GM23338 (cell line): Measurements from ENCODE around the gene BNC2. TPM values are rescaled to one million over a fixed set of nuclear protein-coding genes. Genes with fewer than 3 reads are reported as not detected.

ENCODE experiments used
- ATAC-seq: fragments of 200-7000 bp; cut with Tn5 transposase; 3 replicates; pipeline ENCODE4 v1.9.1; 2020
- DNase-seq: peaks from one replicate; pipeline ENCODE4 v3.0.0-alpha.2; 2015; ENCODE audit warnings: low spot score
- H2AFZ ChIP-seq: fragments of 200-600 bp; sonication (generic); 2 replicates; pipeline ENCODE4 v1.8.0; 2016; ENCODE audit warnings: antibody characterized with exemption, mild to moderate bottlenecking, moderate library complexity
- H3F3A ChIP-seq: fragments of 200-600 bp; sonication (generic); replicated peaks from 2 replicates; pipeline ENCODE4 v1.8.0; 2017; ENCODE audit warnings: antibody characterized with exemption, mixed run types, low read depth
- H3K27ac ChIP-seq: fragments of 200-600 bp; sonication (generic); 2 replicates; pipeline ENCODE4 v1.6.1; 2016; ENCODE audit warnings: low read depth
- H3K27me3 ChIP-seq: fragments of 200-600 bp; sonication (generic); 2 replicates; pipeline ENCODE4 v1.8.0; 2016; ENCODE audit warnings: mild to moderate bottlenecking, mixed run types, moderate library complexity; ENCODE audit not compliant: insufficient read depth
- H3K36me3 ChIP-seq: fragments of 200-600 bp; sonication (generic); 2 replicates; pipeline ENCODE4 v1.8.0; 2016; ENCODE audit warnings: mild to moderate bottlenecking; ENCODE audit not compliant: insufficient read depth
- H3K4me1 ChIP-seq: fragments of 200-600 bp; sonication (generic); 2 replicates; pipeline ENCODE4 v1.8.0; 2016; ENCODE audit warnings: mild to moderate bottlenecking, moderate library complexity; ENCODE audit not compliant: insufficient read depth
- H3K4me2 ChIP-seq: fragments of 200-600 bp; sonication (generic); 2 replicates; pipeline ENCODE4 v1.7.1; 2017; ENCODE audit warnings: mixed run types
- H3K4me3 ChIP-seq: fragments of 200-600 bp; sonication (generic); 2 replicates; pipeline ENCODE4 v1.6.1; 2016; ENCODE audit warnings: mixed run types
- H3K79me2 ChIP-seq: fragments of 200-600 bp; sonication (generic); replicated peaks from 2 replicates; pipeline ENCODE4 v1.8.0; 2017; ENCODE audit warnings: mild to moderate bottlenecking; ENCODE audit not compliant: insufficient read depth
- H3K9me2 ChIP-seq: fragments of 200-600 bp; sonication (generic); 2 replicates; pipeline ENCODE4 v1.8.0; 2017; ENCODE audit not compliant: insufficient read depth
- H4K20me1 ChIP-seq: fragments of 200-600 bp; sonication (generic); replicated peaks from 2 replicates; pipeline ENCODE4 v1.8.0; 2017; ENCODE audit warnings: mild to moderate bottlenecking; ENCODE audit not compliant: insufficient read depth
- H3K27ac Mint-ChIP-seq: 2 replicates; pipeline ENCODE4 v1.8.0; 2020; ENCODE audit warnings: inconsistent platforms, mild to moderate bottlenecking, moderate library complexity, mixed read lengths
- H3K27me3 Mint-ChIP-seq: 3 replicates; pipeline ENCODE4 v1.8.0; 2022; ENCODE audit warnings: low read depth, mild to moderate bottlenecking, moderate library complexity, mixed read lengths, inconsistent platforms; ENCODE audit not compliant: insufficient read depth, poor library complexity
- H3K36me3 Mint-ChIP-seq: 3 replicates; pipeline ENCODE4 v1.8.0; 2021; ENCODE audit warnings: low read depth, mild to moderate bottlenecking, inconsistent platforms, moderate library complexity, mixed read lengths
- H3K4me1 Mint-ChIP-seq: 3 replicates; pipeline ENCODE4 v1.8.0; 2020; ENCODE audit warnings: mild to moderate bottlenecking, inconsistent platforms, mixed read lengths
- H3K4me3 Mint-ChIP-seq: 3 replicates; pipeline ENCODE4 v1.8.0; 2021; ENCODE audit warnings: moderate library complexity, mild to moderate bottlenecking, inconsistent platforms, mixed read lengths
- H3K9me3 Mint-ChIP-seq: 3 replicates; pipeline ENCODE4 v1.8.0; 2020; ENCODE audit warnings: moderate library complexity, mild to moderate bottlenecking, inconsistent platforms, mixed read lengths
- CREB1 ChIP-seq: fragments of 250-450 bp; sonication (Bioruptor Pico); IDR thresholded peaks from 2 replicates; pipeline ENCODE4 v1.5.0; 2020; ENCODE audit warnings: low read depth, mild to moderate bottlenecking, moderate library complexity
- CTCF ChIP-seq, 2 experiments: fragments of 200-600 bp in 1 of 2; sonication (generic) in 1 of 2; conservative IDR thresholded peaks; 2 replicates each; pipeline versions ENCODE4 v1.5.1 to v1.6.1; 2016 to 2017; ENCODE audit warnings: antibody characterized with exemption in 2 of 2, low read depth in 2 of 2, mild to moderate bottlenecking in 2 of 2, moderate library complexity in 1 of 2
- ETS1 ChIP-seq: IDR thresholded peaks from 2 replicates; pipeline ENCODE4 v1.6.1; 2016; ENCODE audit warnings: antibody characterized with exemption
- EZH2 ChIP-seq: fragments of 200-600 bp; sonication (generic); IDR thresholded peaks from one replicate; pipeline ENCODE4 v1.8.0; 2017; ENCODE audit warnings: antibody characterized with exemption, mild to moderate bottlenecking, low read depth; ENCODE audit not compliant: unreplicated experiment
- NANOG ChIP-seq: IDR thresholded peaks from 2 replicates; pipeline ENCODE4 v1.6.1; 2016; ENCODE audit warnings: antibody characterized with exemption, borderline replicate concordance
- REST ChIP-seq: IDR thresholded peaks from one replicate; pipeline ENCODE4 v1.6.1; 2018; ENCODE audit warnings: antibody characterized with exemption; ENCODE audit not compliant: unreplicated experiment
- STAT1 ChIP-seq: IDR thresholded peaks from one replicate; pipeline ENCODE4 v1.6.1; 2016; ENCODE audit warnings: antibody characterized with exemption; ENCODE audit not compliant: unreplicated experiment
- ZNF114 ChIP-seq: fragments of 250-450 bp; sonication (Bioruptor Pico); IDR thresholded peaks from 2 replicates; pipeline ENCODE4 v1.5.0; 2020; ENCODE audit warnings: mild to moderate bottlenecking, moderate library complexity
- ZNF331 ChIP-seq: fragments of 250-450 bp; sonication (Bioruptor Pico); IDR thresholded peaks from 2 replicates; pipeline ENCODE4 v1.5.0; 2020; ENCODE audit warnings: low read depth, mild to moderate bottlenecking, moderate library complexity
- polyA plus RNA-seq: library from polyadenylated mRNA; unstranded; fragments of >200 nt; fragmentation: Nextera tagmentation; extraction: Ambion mirVana; gene quantifications from 2 replicates; pipeline ENCODE4 v1.2.1, GENCODE V29; 2016
- total RNA-seq: library from RNA; depleted of rRNA; stranded (reverse); fragments of >200 nt; shearing (Covaris generic); gene quantifications from 2 replicates; pipeline ENCODE4 v1.2.3, GENCODE V29; 2014

The BNC2 gene
- total and polyA plus RNA-seq, 2 experiments from 2014 or later = 12.7 to 13.2 TPM

- ATAC-seq = no peak
- Histone ChIP-seq H3K4me1 (no peaks in the 10 kb centered on the region), H3F3A (no peaks in the 10 kb centered on the region), H3K27ac (no peak overlapping the region), H4K20me1 (no peaks in the 10 kb centered on the region), H3K4me3 (no peak overlapping the region), H3K4me2 (no peak overlapping the region), H3K27me3 (no peaks in the 10 kb centered on the region), H3K79me2 (no peaks in the 10 kb centered on the region), H3K36me3 (no peaks in the 10 kb centered on the region), H3K9me2 (peaks cover 11% of the 10 kb centered on the region; the same call in 1 of the 2 replicates), H2AFZ (no peak overlapping the region)
- DNase-seq = peak; percentile 21
- H3K4me1 Mint-ChIP-seq = no peaks in the 10 kb centered on the region; the same call in 2 of the 3 replicates
- no peaks in the 10 kb centered on the region; the same call in 2 of the 3 replicates for H3K36me3 Mint-ChIP-seq
- no peak overlapping the region for H3K27ac Mint-ChIP-seq
- TF ChIP-seq EZH2 (no peak), ETS1 (no peak), ZNF331 (no peak), CREB1 (CRISPR knock-in tag) (no peak), REST (no peak), STAT1 (no peak), ZNF114 (CRISPR knock-in tag) (no peak), NANOG (no peak), CTCF (conservative IDR thresholded peaks at IDR 0.05; ENCODE audit: low read depth in 2 of 2) (peak in 1 of 2 experiments; percentile 50; a peak in 2 of 4 replicates)
- peaks cover 3% of the 10 kb centered on the region; the same call in 1 of the 3 replicates for H3K9me3 Mint-ChIP-seq
- H3K27me3 Mint-ChIP-seq = peaks cover 1% of the 10 kb centered on the region
- H3K4me3 Mint-ChIP-seq = no peak overlapping the region
These were observed 483.7 kb downstream of the BNC2 start for GRCh38 chr9:16386827-16387077.
